HG03460 (cell line): Measurements from ENCODE around the gene CTNND2.

Experiments
- ATAC-seq: cut with Tn5 transposase; IDR thresholded peaks from one replicate; pipeline ENCODE4 v1.9.1; 2021; ENCODE audit not compliant: unreplicated experiment

The CTNND2 gene

GRCh38 chr5:11904265-11904906, at the start of gene CTNND2:
CTNND2 (minus strand) TSS chr5:11904446; CDS start chr5:11903853, 593 bp downstream.
- ATAC-seq, result no peak

GRCh38 chr5:11946317-11946716, 42.1 kb upstream of the CTNND2 start:
- no peak for ATAC-seq

- ATAC-seq, result no peak
Measured at GRCh38 chr5:11941566-11941965, 37.3 kb upstream of the CTNND2 start.

- ATAC-seq, result no peak
Measured at GRCh38 chr5:11931638-11932037, 27.4 kb upstream of the CTNND2 start.

- ATAC-seq, result no peak
Measured at GRCh38 chr5:11928909-11929308, 24.7 kb upstream of the CTNND2 start.

- ATAC-seq, result no peak
Measured at GRCh38 chr5:11925701-11926100, 21.5 kb upstream of the CTNND2 start.

GRCh38 chr5:11922394-11922793, 18.1 kb upstream of the CTNND2 start:
- no peak for ATAC-seq

- no peak for ATAC-seq
Measured at GRCh38 chr5:11918463-11919045, 14.3 kb upstream of the CTNND2 start.

GRCh38 chr5:11909471-11909870, 5.2 kb upstream of the CTNND2 start:
- no peak for ATAC-seq

- ATAC-seq, result no peak
Measured at GRCh38 chr5:11906497-11906896, 2.3 kb upstream of the CTNND2 start.

- no peak for ATAC-seq
Measured at GRCh38 chr5:11905206-11905605, 960 bp upstream of the CTNND2 start.

GRCh38 chr5:11903614-11904264, 507 bp downstream of the CTNND2 start:
- ATAC-seq, result no peak

- no peak for ATAC-seq
Measured at GRCh38 chr5:11903121-11903613, 1.1 kb downstream of the CTNND2 start.

- no peak for ATAC-seq
Measured at GRCh38 chr5:11902201-11902619, 2.0 kb downstream of the CTNND2 start.

- ATAC-seq, result no peak
Measured at GRCh38 chr5:11898787-11899186, 5.5 kb downstream of the CTNND2 start.

- no peak for ATAC-seq
Measured at GRCh38 chr5:11897781-11898180, 6.5 kb downstream of the CTNND2 start.

GRCh38 chr5:11894992-11895391, 9.3 kb downstream of the CTNND2 start:
- ATAC-seq, result no peak

GRCh38 chr5:11892832-11893231, 11.4 kb downstream of the CTNND2 start:
- ATAC-seq, result no peak

GRCh38 chr5:11890777-11891176, 13.5 kb downstream of the CTNND2 start:
- ATAC-seq, result no peak

GRCh38 chr5:11888221-11888620, 16.0 kb downstream of the CTNND2 start:
- no peak for ATAC-seq

- ATAC-seq, result no peak
Measured at GRCh38 chr5:11878814-11879213, 25.4 kb downstream of the CTNND2 start.

- no peak for ATAC-seq
Measured at GRCh38 chr5:11873587-11873986, 30.7 kb downstream of the CTNND2 start.
